ENCODE measurements around the gene CPNE2.
"Not testable (repeated sequence)": the region's sequence is repeated elsewhere in the genome, so short reads cannot be mapped to it uniquely, and the experiment has no call there.

CPNE2 gene

GRCh38 chr16:57070424-57070823 lies 22.0 kb upstream of the CPNE2 start:
- no peak for FAIRE-seq

GRCh38 chr16:57071081-57071732 lies 21.2 kb upstream of the CPNE2 start:
- FAIRE-seq = not testable (repeated sequence)

- no peak for FAIRE-seq
Observed at GRCh38 chr16:57071831-57072582, 20.4 kb upstream of the CPNE2 start.

- FAIRE-seq = no peak
Observed at GRCh38 chr16:57072616-57073275, 19.6 kb upstream of the CPNE2 start.

- no peak for FAIRE-seq
Observed at GRCh38 chr16:57077714-57078113, 14.7 kb upstream of the CPNE2 start.

- FAIRE-seq = no peak
Observed at GRCh38 chr16:57081744-57082143, 10.6 kb upstream of the CPNE2 start.

- FAIRE-seq = no peak
Observed at GRCh38 chr16:57082664-57083063, 9.7 kb upstream of the CPNE2 start.

- no peak for FAIRE-seq
Observed at GRCh38 chr16:57083485-57084126, 8.8 kb upstream of the CPNE2 start.

- FAIRE-seq = peak; percentile 60
Observed at GRCh38 chr16:57084257-57084770, 8.1 kb upstream of the CPNE2 start.

- no peak for FAIRE-seq
Observed at GRCh38 chr16:57084996-57085395, 7.4 kb upstream of the CPNE2 start.

GRCh38 chr16:57087003-57087402 lies 5.4 kb upstream of the CPNE2 start:
- no peak for FAIRE-seq

- no peak for FAIRE-seq
Observed at GRCh38 chr16:57089406-57089805, 3.0 kb upstream of the CPNE2 start.

- FAIRE-seq = no peak
Observed at GRCh38 chr16:57091200-57091974, 996 bp upstream of the CPNE2 start.

GRCh38 chr16:57092786-57093411 lies 516 bp downstream of the CPNE2 start:
- FAIRE-seq = no peak

GRCh38 chr16:57093666-57094564 lies 1.5 kb downstream of the CPNE2 start:
- no peak for FAIRE-seq

GRCh38 chr16:57094911-57095310 lies 2.5 kb downstream of the CPNE2 start:
- no peak for FAIRE-seq

GRCh38 chr16:57096192-57096591 lies 3.8 kb downstream of the CPNE2 start:
- FAIRE-seq = no peak

GRCh38 chr16:57096793-57097192 lies 4.4 kb downstream of the CPNE2 start:
- no peak for FAIRE-seq

- no peak for FAIRE-seq
Observed at GRCh38 chr16:57098188-57098841, 5.9 kb downstream of the CPNE2 start.

- FAIRE-seq = not testable (repeated sequence)
Observed at GRCh38 chr16:57099965-57100364, 7.6 kb downstream of the CPNE2 start.
